ENCODE data around the gene APBA1.

GRCh38 chr9:69611221-69611620 lies 61.0 kb downstream of the APBA1 start:
- TF ChIP-seq CTCF (IDR thresholded peaks at IDR 0.05) (no peak), POLR2A (IDR thresholded peaks at IDR 0.05) (no peak)
